DMS114 treated with DMSO at 0.1 percent for 48 hours (cell line): ENCODE results near the gene TENM3.

ENCODE experiments used
- DNase-seq: peaks from one replicate; lab custom pipeline; 2025; ENCODE audit not compliant: unreplicated experiment; lab: John Stamatoyannopoulos, UW

Gene TENM3

GRCh38 chr4:182826391-182826790, 583.2 kb downstream of the TENM3 start:
- no peak for DNase-seq

GRCh38 chr4:182827166-182827565, 584.0 kb downstream of the TENM3 start:
- DNase-seq = no peak

- DNase-seq = no peak
Measured at GRCh38 chr4:182827954-182828353, 584.8 kb downstream of the TENM3 start.

- no peak for DNase-seq
Measured at GRCh38 chr4:182828360-182829025, 585.3 kb downstream of the TENM3 start.

GRCh38 chr4:182829196-182829595, 586.0 kb downstream of the TENM3 start:
- DNase-seq = no peak

- DNase-seq = no peak
Measured at GRCh38 chr4:182831376-182831775, 588.2 kb downstream of the TENM3 start.

- DNase-seq = no peak
Measured at GRCh38 chr4:182832352-182833120, 589.3 kb downstream of the TENM3 start.

GRCh38 chr4:182835006-182835740, 592.0 kb downstream of the TENM3 start:
- no peak for DNase-seq

- DNase-seq = no peak
Measured at GRCh38 chr4:182837831-182838230, 594.6 kb downstream of the TENM3 start.

- no peak for DNase-seq
Measured at GRCh38 chr4:182838535-182838934, 595.3 kb downstream of the TENM3 start.

GRCh38 chr4:182839256-182839655, 596.1 kb downstream of the TENM3 start:
- DNase-seq = no peak

GRCh38 chr4:182840108-182840507, 596.9 kb downstream of the TENM3 start:
- DNase-seq = no peak

GRCh38 chr4:182842104-182842600, 599.0 kb downstream of the TENM3 start:
- no peak for DNase-seq

- no peak for DNase-seq
Measured at GRCh38 chr4:182842759-182843390, 599.7 kb downstream of the TENM3 start.

GRCh38 chr4:182843808-182844325, 600.7 kb downstream of the TENM3 start:
- DNase-seq = no peak

GRCh38 chr4:182845618-182846017, 602.4 kb downstream of the TENM3 start:
- no peak for DNase-seq

GRCh38 chr4:182846036-182846435, 602.8 kb downstream of the TENM3 start:
- DNase-seq = no peak

- DNase-seq = no peak
Measured at GRCh38 chr4:182847576-182848450, 604.6 kb downstream of the TENM3 start.

- DNase-seq = no peak
Measured at GRCh38 chr4:182848685-182849084, 605.5 kb downstream of the TENM3 start.
